HCEC 1CT (cell line): ENCODE data around the gene SLC35E4.
"Not testable (repeated sequence)": the region's sequence is repeated elsewhere in the genome, so short reads cannot be mapped to it uniquely, and the experiment has no call there.

ENCODE experiments used
- DNase-seq: peaks from one replicate; pipeline ENCODE4 v3.0.0-alpha.2; 2017

Gene SLC35E4

GRCh38 chr22:30635273-30636225 lies at the start of gene SLC35E4:
Gene SLC35E4 (plus strand): TSS chr22:30635781. CDS start chr22:30636451, 670 bp downstream.
- DNase-seq: peak; percentile 89

GRCh38 chr22:30586414-30586813 lies 49.2 kb upstream of the SLC35E4 start:
- DNase-seq: no peak

GRCh38 chr22:30591191-30591587 lies 44.4 kb upstream of the SLC35E4 start:
- peak; percentile 25 for DNase-seq

GRCh38 chr22:30591588-30592359 lies 43.8 kb upstream of the SLC35E4 start, which contains the start of gene PES1:
Gene PES1 (minus strand): TSS chr22:30591910. CDS start chr22:30591833, 77 bp downstream.
- peak; percentile 99 for DNase-seq

GRCh38 chr22:30592360-30592713 lies 43.2 kb upstream of the SLC35E4 start:
- not testable (repeated sequence) for DNase-seq

GRCh38 chr22:30596199-30596598 lies 39.4 kb upstream of the SLC35E4 start:
- no peak for DNase-seq

- DNase-seq: no peak
Observed at GRCh38 chr22:30596886-30597285, 38.7 kb upstream of the SLC35E4 start.

- DNase-seq: peak; percentile 8
Observed at GRCh38 chr22:30598986-30599385, 36.6 kb upstream of the SLC35E4 start.

GRCh38 chr22:30600921-30601320 lies 34.7 kb upstream of the SLC35E4 start:
- DNase-seq: no peak

GRCh38 chr22:30601464-30601863 lies 34.1 kb upstream of the SLC35E4 start:
- DNase-seq: no peak

GRCh38 chr22:30602049-30602448 lies 33.5 kb upstream of the SLC35E4 start:
- peak; percentile 37 for DNase-seq

GRCh38 chr22:30603801-30604200 lies 31.8 kb upstream of the SLC35E4 start:
- no peak for DNase-seq

GRCh38 chr22:30604723-30605122 lies 30.9 kb upstream of the SLC35E4 start:
- no peak for DNase-seq

GRCh38 chr22:30605449-30606110 lies 30.0 kb upstream of the SLC35E4 start:
- DNase-seq: peak; percentile 58

- DNase-seq: peak; percentile 72
Observed at GRCh38 chr22:30606455-30607299, 28.9 kb upstream of the SLC35E4 start, which contains the start of gene TCN2. Gene TCN2 (plus strand): TSS chr22:30607174. CDS start chr22:30607332, 158 bp downstream.

- DNase-seq: no peak
Observed at GRCh38 chr22:30607300-30607930, 28.2 kb upstream of the SLC35E4 start.

GRCh38 chr22:30607939-30608338 lies 27.6 kb upstream of the SLC35E4 start:
- DNase-seq: no peak

- peak; percentile 86 for DNase-seq
Observed at GRCh38 chr22:30609260-30610185, 26.1 kb upstream of the SLC35E4 start.

- no peak for DNase-seq
Observed at GRCh38 chr22:30610299-30610698, 25.3 kb upstream of the SLC35E4 start.

GRCh38 chr22:30611197-30611596 lies 24.4 kb upstream of the SLC35E4 start:
- DNase-seq: no peak
